GM19372 (cell line): Measurements from ENCODE around the gene CNKSR1.

Experiments
- ATAC-seq: cut with Tn5 transposase; IDR thresholded peaks from one replicate; pipeline ENCODE4 v1.9.1; 2021; ENCODE audit warnings: mild to moderate bottlenecking, low read depth, moderate library complexity; ENCODE audit not compliant: unreplicated experiment

The CNKSR1 gene

GRCh38 chr1:26177182-26177684 is at the start of gene CNKSR1:
TSS of gene CNKSR1 (plus strand) at chr1:26177491. CDS start at chr1:26177548, 57 bp downstream.
- ATAC-seq, result no peak

- no peak for ATAC-seq
Observed at GRCh38 chr1:26129778-26130177, 47.5 kb upstream of the CNKSR1 start.

GRCh38 chr1:26130695-26131094 is 46.6 kb upstream of the CNKSR1 start:
- no peak for ATAC-seq

GRCh38 chr1:26132128-26132833 is 45.0 kb upstream of the CNKSR1 start:
- ATAC-seq, result no peak

GRCh38 chr1:26132834-26133167 is 44.5 kb upstream of the CNKSR1 start:
- ATAC-seq, result no peak

GRCh38 chr1:26134466-26134865 is 42.8 kb upstream of the CNKSR1 start:
- no peak for ATAC-seq

GRCh38 chr1:26138974-26139558 is 38.2 kb upstream of the CNKSR1 start:
- ATAC-seq, result no peak

GRCh38 chr1:26142159-26142558 is 35.1 kb upstream of the CNKSR1 start:
- ATAC-seq, result no peak

GRCh38 chr1:26145041-26145959 is 32.0 kb upstream of the CNKSR1 start:
- ATAC-seq, result no peak

GRCh38 chr1:26145960-26146294 is 31.4 kb upstream of the CNKSR1 start:
- ATAC-seq, result no peak

GRCh38 chr1:26148887-26149286 is 28.4 kb upstream of the CNKSR1 start:
- no peak for ATAC-seq

GRCh38 chr1:26153966-26154532 is 23.2 kb upstream of the CNKSR1 start:
- ATAC-seq, result no peak

- ATAC-seq, result no peak
Observed at GRCh38 chr1:26154750-26155149, 22.5 kb upstream of the CNKSR1 start.

GRCh38 chr1:26155370-26156284 is 21.7 kb upstream of the CNKSR1 start:
- no peak for ATAC-seq

- no peak for ATAC-seq
Observed at GRCh38 chr1:26156285-26157038, 20.8 kb upstream of the CNKSR1 start.

GRCh38 chr1:26158271-26158907 is 18.9 kb upstream of the CNKSR1 start:
- no peak for ATAC-seq

- no peak for ATAC-seq
Observed at GRCh38 chr1:26158908-26159742, 18.2 kb upstream of the CNKSR1 start, which contains the start of gene FAM110D. TSS of gene FAM110D (plus strand) at chr1:26159079. CDS start at chr1:26161292, 2,213 bp downstream.

GRCh38 chr1:26159743-26160039 is 17.6 kb upstream of the CNKSR1 start:
- no peak for ATAC-seq
